ENCODE measurements around the gene GNG12. TPM values are rescaled to one million over a fixed set of nuclear protein-coding genes. Genes with fewer than 3 reads are reported as not detected.

The GNG12 gene
- total and polyA plus RNA-seq, 3 donors from 2014 or later = 28.1 to 46.0 (median 39.3) TPM

GRCh38 chr1:67759066-67759465, 74.2 kb downstream of the GNG12 start:
- Histone ChIP-seq H3K4me1 (peaks cover 5% of the 10 kb centered on the region), H3K9me3 (no peaks in the 10 kb centered on the region), H3K36me3 (ENCODE audit: low read depth, missing control alignments) (no peaks in the 10 kb centered on the region), H3K27me3 (no peaks in the 10 kb centered on the region), H3K4me3 (no peak overlapping the region), H3K27ac (no peak overlapping the region)
- no peak for DNase-seq
- 82 to 90% methylated on average over 3 of the region's 3 CpGs for WGBS, 2 donors
- intact Hi-C loops (cut with DNase I; ENCODE audit: low total_unique reads) = loop anchor here (5.0 kb wide), 1 partner anchor 72 kb away; the partner anchor contains the start of gene GADD45A
- TF ChIP-seq POLR2A (IDR thresholded peaks at IDR 0.05) = no peak
- TF ChIP-seq, protein P1, sequence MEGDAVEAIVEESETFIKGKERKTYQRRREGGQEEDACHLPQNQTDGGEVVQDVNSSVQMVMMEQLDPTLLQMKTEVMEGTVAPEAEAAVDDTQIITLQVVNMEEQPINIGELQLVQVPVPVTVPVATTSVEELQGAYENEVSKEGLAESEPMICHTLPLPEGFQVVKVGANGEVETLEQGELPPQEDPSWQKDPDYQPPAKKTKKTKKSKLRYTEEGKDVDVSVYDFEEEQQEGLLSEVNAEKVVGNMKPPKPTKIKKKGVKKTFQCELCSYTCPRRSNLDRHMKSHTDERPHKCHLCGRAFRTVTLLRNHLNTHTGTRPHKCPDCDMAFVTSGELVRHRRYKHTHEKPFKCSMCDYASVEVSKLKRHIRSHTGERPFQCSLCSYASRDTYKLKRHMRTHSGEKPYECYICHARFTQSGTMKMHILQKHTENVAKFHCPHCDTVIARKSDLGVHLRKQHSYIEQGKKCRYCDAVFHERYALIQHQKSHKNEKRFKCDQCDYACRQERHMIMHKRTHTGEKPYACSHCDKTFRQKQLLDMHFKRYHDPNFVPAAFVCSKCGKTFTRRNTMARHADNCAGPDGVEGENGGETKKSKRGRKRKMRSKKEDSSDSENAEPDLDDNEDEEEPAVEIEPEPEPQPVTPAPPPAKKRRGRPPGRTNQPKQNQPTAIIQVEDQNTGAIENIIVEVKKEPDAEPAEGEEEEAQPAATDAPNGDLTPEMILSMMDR (IDR thresholded peaks at IDR 0.05) = no peak

- WGBS, 2 donors = 65 to 67% methylated on average over 2 of the region's 2 CpGs
- H3K4me1 ChIP-seq = peaks cover 6% of the 10 kb centered on the region
- no peak overlapping the region for H3K27ac ChIP-seq
Observed at GRCh38 chr1:67755619-67756018, 77.6 kb downstream of the GNG12 start.

GRCh38 chr1:67755160-67755559, 78.1 kb downstream of the GNG12 start:
- Histone ChIP-seq H3K36me3 (ENCODE audit: low read depth, missing control alignments) (no peaks in the 10 kb centered on the region), H3K27me3 (no peaks in the 10 kb centered on the region), H3K27ac (no peak overlapping the region), H3K4me1 (peaks cover 10% of the 10 kb centered on the region), H3K4me3 (no peak overlapping the region), H3K9me3 (no peaks in the 10 kb centered on the region)
- WGBS, 2 donors = 98 to 100% methylated on average over 2 of the region's 2 CpGs
- intact Hi-C loops (cut with DNase I; ENCODE audit: low total_unique reads) = loop anchor here (5.0 kb wide), 1 partner anchor 68 kb away; the partner anchor contains the start of gene GADD45A
- no peak for DNase-seq
- TF ChIP-seq POLR2A (IDR thresholded peaks at IDR 0.05) = no peak
- TF ChIP-seq, protein P1 (IDR thresholded peaks at IDR 0.05) = no peak

More at GRCh38 chr1:67755619-67756018, 77.6 kb downstream of the GNG12 start:
- Histone ChIP-seq H3K9me3 (no peaks in the 10 kb centered on the region), H3K4me3 (no peak overlapping the region), H3K36me3 (ENCODE audit: low read depth, missing control alignments) (no peaks in the 10 kb centered on the region), H3K27me3 (no peaks in the 10 kb centered on the region)
- TF ChIP-seq, protein P1 (IDR thresholded peaks at IDR 0.05) = no peak
- TF ChIP-seq POLR2A (IDR thresholded peaks at IDR 0.05) = no peak
- no peak for DNase-seq
- intact Hi-C loops (cut with DNase I; ENCODE audit: low total_unique reads) = loop anchor here (5.0 kb wide), 1 partner anchor 68 kb away; the partner anchor contains the start of gene GADD45A

DNA sequence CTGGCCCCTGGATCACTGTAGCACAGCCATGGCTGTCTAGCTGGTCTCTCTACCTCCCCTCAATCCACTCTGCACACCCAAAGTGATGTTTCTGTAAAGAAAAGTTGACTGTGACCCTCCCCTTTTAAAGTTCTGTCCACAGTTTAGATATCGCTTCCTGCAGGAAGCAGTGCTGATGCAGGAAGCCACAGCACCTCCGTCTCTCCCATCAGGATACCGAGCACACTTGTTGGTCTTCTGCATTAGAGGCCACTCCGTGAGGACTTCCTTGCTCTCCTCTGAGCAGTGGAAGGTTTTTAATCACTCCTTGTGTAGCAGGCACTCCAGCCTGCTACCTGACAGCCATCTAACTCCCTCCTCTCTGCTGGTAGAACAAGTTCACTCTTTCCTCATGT, 78.7 kb downstream of the GNG12 start:
- no peaks in the 10 kb centered on the region for H3K36me3 ChIP-seq (ENCODE audit: low read depth, missing control alignments)
- no peak for TF ChIP-seq POLR2A (IDR thresholded peaks at IDR 0.05)
- TF ChIP-seq, protein P1 (IDR thresholded peaks at IDR 0.05) = no peak
- H3K27me3 ChIP-seq = no peaks in the 10 kb centered on the region
- H3K4me3 ChIP-seq = no peak overlapping the region
- no peaks in the 10 kb centered on the region for H3K9me3 ChIP-seq
- H3K4me1 ChIP-seq = peaks cover 12% of the 10 kb centered on the region
- intact Hi-C loops (cut with DNase I; ENCODE audit: low total_unique reads) = no loop called here
- no peak overlapping the region for H3K27ac ChIP-seq
- no peak for DNase-seq
- 80 to 84% methylated on average over 4 of the region's 4 CpGs for WGBS, 2 donors

Measured in testis (tissue), 3 donors.